Activated naive CD8-positive, alpha-beta T cell treated with anti-CD3 and anti-CD28 coated beads, Interleukin-2, amount 50 U/mL, for 24 hours (primary cell): ENCODE data around the gene SLC6A1.

Experiments
- ATAC-seq: fragments of 150-1000 bp; cut with Tn5 transposase; one replicate; pipeline ENCODE4 v1.10.0; 2021
- DNase-seq: peaks from one replicate; pipeline ENCODE4 v3.0.0; 2021
- H3K27ac Mint-ChIP-seq: one replicate; pipeline ENCODE4 v1.8.0; 2021; ENCODE audit warnings: mild to moderate bottlenecking, mixed read lengths
- H3K27me3 Mint-ChIP-seq: one replicate; pipeline ENCODE4 v1.8.0; 2021; ENCODE audit warnings: mixed read lengths
- H3K36me3 Mint-ChIP-seq: one replicate; pipeline ENCODE4 v1.8.0; 2021; ENCODE audit warnings: low read depth, mixed read lengths
- H3K4me1 Mint-ChIP-seq: one replicate; pipeline ENCODE4 v1.8.0; 2021; ENCODE audit warnings: mixed read lengths
- H3K4me3 Mint-ChIP-seq: one replicate; pipeline ENCODE4 v1.8.0; 2021; ENCODE audit warnings: mild to moderate bottlenecking, moderate library complexity, mixed read lengths
- H3K9me3 Mint-ChIP-seq: one replicate; pipeline ENCODE4 v1.8.0; 2021; ENCODE audit warnings: mixed read lengths

The SLC6A1 gene

DNA sequence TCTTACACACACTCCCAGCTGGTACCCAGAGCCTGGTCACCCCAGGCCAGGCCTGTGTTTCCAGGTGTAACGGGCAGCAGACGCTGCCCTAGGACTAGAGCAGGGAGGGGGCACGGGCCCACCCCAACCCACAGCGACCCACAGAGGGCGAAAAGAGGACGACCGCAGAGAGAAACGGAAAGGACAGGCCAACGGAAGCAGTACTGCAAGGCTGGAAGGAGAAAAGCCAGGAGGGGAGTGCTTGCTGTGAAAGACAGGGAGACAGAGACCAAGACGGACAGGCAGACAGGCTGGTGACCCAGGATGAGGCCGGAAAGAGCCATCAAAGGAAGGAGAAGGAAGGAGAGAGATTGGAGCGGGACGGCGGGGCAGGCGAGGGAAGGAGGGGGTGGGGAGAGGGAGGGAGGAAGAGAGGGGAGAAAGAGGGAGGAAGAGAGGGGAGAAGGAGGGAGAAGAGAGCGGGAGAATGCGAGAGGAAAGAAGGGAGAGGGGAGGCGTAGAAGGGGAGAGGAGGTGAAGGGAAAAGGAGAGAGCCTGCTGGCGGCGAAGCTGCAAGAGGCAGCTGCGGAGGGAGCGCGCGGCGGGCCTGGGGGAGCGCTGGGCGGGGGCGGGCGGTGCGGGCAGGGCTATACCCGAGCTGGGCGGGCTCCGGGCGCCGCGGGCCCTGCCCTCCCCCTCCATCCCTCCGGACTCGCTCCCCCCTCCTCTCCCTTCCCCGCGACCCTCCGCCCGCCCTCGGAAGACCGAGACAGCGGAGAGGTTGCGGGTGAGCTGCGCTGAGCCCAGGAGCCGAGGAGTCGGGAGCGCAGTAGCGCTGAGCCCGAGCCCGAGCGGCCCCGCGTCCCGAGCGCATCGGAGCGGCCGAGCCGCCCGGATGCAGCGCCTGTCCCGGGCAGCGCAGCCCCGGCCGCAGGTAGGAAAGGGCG lies at the start of gene SLC6A1:
SLC6A1 (plus strand) TSS at position 732 of the 926 bp plus-strand sequence. CDS start 24,464 bp downstream, outside the sequence.
- no peak for DNase-seq
- no peak for ATAC-seq
- Mint-ChIP-seq H3K27ac (no peak within 1 kb of the TSS), H3K4me1 (peaks cover 4% of the 10 kb centered on the region), H3K27me3 (peaks cover 51% of the 10 kb centered on the region), H3K9me3 (no peaks in the 10 kb centered on the region), H3K4me3 (peak within 1 kb of the TSS; percentile 10), H3K36me3 (no peaks in the 10 kb centered on the region)

DNA sequence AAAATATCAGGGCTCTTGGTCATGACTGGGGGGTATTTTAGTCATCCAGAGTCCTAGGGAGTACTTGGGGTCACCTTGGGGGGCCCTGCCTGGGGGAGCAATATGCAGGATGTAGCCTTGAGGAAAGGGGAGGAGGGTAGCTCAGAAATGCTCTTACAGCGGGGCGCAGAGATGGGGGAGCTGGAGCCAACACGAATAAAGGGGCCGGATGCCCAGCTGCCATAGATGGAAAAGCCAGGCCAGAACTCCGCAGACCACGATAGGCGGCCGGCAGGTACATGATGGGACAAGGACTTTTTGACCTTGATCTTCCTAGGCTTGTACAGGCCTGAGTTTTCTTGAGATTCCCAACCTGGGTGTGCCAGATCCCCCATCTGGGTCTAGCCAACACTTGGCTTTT lies 47.7 kb upstream of the SLC6A1 start:
- H3K4me3 Mint-ChIP-seq, result no peak overlapping the region
- no peaks in the 10 kb centered on the region for H3K4me1 Mint-ChIP-seq
- no peak overlapping the region for H3K27ac Mint-ChIP-seq

DNA sequence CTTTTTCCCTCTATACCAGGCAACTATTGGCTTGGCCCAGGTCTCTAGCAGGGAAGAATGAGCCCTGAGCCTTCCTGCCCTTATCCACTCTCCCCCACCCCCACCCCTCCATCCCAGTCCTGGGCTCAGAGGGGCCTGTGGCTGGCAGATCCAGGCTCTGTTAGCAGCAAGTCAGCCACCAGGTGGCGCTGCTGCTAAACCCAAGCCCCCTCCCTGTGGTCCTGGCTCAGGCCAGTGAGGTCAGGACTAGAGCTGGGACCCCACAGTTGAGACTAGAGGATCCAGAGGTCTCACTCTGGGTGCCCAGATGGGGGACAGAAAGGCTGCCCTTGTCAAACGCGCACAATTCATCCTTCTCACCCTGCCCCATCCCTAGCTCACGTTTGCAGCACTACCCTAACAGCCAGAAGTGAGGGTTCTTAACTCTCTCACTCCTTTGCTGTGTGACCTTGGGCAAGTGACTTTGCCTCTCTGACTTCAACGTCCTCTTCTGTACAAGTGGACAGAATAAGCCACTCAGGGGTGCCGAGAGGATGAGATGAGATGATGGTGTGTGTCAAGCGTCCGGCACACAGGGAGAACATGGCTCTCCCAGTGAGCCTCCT lies 46.8 kb upstream of the SLC6A1 start:
- ATAC-seq, result peak; percentile 77

More for the DNA sequence above, 47.7 kb upstream of the SLC6A1 start:
- ATAC-seq (no peak), DNase-seq (no peak)
- Mint-ChIP-seq H3K36me3 (no peaks in the 10 kb centered on the region), H3K9me3 (no peaks in the 10 kb centered on the region), H3K27me3 (peaks cover 16% of the 10 kb centered on the region)

DNA sequence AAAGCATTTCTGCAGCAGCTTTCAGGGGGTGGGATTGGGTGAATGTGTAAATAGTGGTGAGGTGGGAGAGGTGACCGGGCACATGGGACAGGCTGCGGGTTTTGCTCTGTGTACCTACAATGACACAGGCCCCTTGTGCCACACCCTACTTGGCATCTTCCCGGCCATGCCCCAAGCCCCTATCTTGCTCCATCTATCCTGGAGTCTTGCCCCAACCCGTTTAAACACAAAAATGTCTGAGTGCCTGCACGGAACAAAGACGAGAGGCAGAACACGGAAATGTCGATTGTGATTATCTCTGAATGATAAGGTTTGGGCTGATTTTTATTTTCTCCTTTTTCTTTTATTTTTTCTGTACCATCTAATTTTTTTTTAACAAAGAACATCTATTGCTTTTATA lies 46.0 kb upstream of the SLC6A1 start:
- ATAC-seq (no peak), DNase-seq (no peak)
- Mint-ChIP-seq H3K4me1 (no peaks in the 10 kb centered on the region), H3K27me3 (peaks cover 19% of the 10 kb centered on the region), H3K4me3 (no peak overlapping the region), H3K27ac (no peak overlapping the region), H3K36me3 (no peaks in the 10 kb centered on the region), H3K9me3 (no peaks in the 10 kb centered on the region)

More for the DNA sequence above, 46.8 kb upstream of the SLC6A1 start:
- Mint-ChIP-seq H3K4me1 (no peaks in the 10 kb centered on the region), H3K27me3 (peaks cover 19% of the 10 kb centered on the region), H3K27ac (no peak overlapping the region), H3K36me3 (no peaks in the 10 kb centered on the region), H3K4me3 (no peak overlapping the region), H3K9me3 (no peaks in the 10 kb centered on the region)
- peak; percentile 66 for DNase-seq

DNA sequence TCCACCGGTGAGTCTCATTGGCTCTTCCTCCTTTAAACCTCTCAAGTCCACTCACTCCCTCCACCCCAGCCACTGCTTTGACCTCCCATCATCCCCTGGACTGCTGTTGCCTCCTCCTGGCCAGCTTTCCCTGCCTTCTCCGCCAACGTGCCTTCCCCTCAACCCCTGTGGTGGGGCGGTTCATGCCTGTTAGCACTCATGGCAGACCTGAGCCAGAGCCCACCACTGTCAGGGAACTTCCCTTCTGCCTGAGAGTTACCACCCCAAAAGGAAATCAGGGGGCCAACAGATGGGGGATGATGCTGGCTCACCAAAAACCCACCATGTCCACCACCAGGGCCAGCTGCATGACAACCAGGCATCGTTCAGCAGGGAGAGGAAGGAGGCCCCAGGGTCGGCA lies 44.2 kb upstream of the SLC6A1 start:
- Mint-ChIP-seq H3K4me3 (no peak overlapping the region), H3K27me3 (peaks cover 19% of the 10 kb centered on the region), H3K9me3 (no peaks in the 10 kb centered on the region), H3K36me3 (no peaks in the 10 kb centered on the region), H3K4me1 (no peaks in the 10 kb centered on the region), H3K27ac (no peak overlapping the region)
- no peak for ATAC-seq
- DNase-seq, result no peak

DNA sequence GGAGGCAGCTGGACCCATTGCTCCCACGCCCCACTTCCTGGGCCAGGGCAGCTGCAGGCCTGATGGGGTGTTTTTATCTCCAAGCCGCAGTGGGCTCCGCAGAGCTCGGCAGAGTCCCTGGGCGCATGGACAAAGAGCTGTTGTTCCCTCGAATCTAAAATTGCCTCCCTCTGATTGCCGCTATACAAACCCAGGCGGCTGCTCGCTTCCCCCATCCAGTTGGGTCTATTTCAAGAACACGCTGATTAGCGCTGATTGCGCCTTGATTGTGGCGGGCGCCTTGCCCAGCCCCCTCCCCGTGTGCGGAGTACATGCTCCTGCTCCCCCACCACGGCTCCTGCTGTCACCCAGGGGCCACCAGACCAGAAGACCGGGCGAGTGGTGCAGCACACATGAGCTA lies 43.4 kb upstream of the SLC6A1 start:
- DNase-seq, result no peak
- no peak overlapping the region for H3K4me3 Mint-ChIP-seq
- ATAC-seq, result no peak
- H3K9me3 Mint-ChIP-seq, result no peaks in the 10 kb centered on the region
- no peaks in the 10 kb centered on the region for H3K4me1 Mint-ChIP-seq
- H3K36me3 Mint-ChIP-seq, result no peaks in the 10 kb centered on the region
- peaks cover 17% of the 10 kb centered on the region for H3K27me3 Mint-ChIP-seq
- H3K27ac Mint-ChIP-seq, result no peak overlapping the region

DNA sequence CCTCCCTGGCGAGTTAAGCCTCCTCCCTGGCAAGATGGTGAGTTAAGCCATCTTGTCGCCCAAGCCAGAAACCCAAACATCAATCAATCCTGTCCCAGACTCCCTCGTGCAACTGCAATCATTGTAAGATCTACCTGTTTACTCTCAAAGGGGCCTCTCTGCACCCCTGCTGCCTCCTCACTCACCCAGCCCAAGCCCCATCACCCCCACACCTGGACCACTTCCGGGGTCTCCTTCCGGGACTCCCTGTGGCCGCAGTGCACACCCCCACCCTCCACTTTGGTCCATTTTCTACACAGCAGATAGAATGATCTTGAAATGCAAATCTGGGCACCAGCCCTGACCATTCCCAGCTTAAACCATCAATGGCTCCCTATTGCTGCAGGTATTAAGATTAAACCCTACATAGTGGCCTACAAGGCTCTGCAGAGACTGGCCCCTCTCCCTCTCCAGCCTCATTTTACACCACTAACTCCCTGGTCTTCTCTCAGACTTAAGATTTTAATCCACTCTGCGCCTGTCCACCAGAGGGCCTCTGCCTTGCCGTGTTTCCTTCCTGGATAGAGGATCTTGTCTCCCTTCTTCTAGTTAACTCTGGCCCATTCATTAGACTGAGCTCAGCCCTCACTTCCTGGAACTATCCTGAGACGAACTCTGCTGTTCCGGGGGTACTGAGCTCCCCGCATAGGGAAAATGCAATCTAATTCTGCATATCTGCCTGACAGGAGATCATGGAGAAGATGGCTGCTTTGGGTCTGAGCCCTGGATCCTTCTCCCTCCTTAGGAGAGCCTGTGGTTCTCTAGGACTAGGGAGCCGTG lies 41.9 kb upstream of the SLC6A1 start:
- ATAC-seq, result no peak
- Mint-ChIP-seq H3K9me3 (no peaks in the 10 kb centered on the region), H3K27me3 (peaks cover 11% of the 10 kb centered on the region), H3K36me3 (no peaks in the 10 kb centered on the region), H3K4me3 (no peak overlapping the region), H3K27ac (no peak overlapping the region), H3K4me1 (no peaks in the 10 kb centered on the region)
- DNase-seq, result no peak

DNA sequence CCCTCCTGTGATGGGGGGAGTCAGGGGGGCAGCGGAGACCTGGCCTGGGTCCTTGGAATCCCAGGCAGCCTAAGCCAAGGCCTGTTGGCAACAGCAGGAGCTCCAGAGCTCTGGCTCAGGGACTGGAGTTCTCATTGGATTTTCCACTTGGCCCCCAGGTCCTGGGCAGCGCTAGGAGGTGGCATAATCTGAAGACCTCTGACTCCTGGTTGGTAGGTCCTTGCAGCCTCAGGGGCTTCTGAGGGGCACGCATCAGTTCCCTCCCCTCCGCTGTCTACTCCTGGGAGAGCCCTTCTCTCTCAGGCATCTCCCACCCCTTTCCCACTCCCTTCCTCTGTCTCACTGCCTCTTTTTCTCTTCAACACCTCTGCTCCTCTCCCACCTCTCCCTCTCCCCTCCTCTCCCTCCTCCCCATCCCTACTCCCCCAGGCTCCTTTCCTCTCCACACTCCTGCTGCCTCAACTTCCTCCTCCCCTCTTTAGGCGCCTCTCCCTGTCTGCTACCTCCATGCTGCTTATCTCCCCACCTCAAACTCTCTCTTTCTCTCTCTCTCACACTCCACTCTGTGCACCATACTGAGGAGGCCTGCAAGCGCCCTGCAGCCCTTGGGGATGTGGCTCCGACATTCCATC lies 41.1 kb upstream of the SLC6A1 start:
- Mint-ChIP-seq H3K4me3 (no peak overlapping the region), H3K27ac (no peak overlapping the region)

DNA sequence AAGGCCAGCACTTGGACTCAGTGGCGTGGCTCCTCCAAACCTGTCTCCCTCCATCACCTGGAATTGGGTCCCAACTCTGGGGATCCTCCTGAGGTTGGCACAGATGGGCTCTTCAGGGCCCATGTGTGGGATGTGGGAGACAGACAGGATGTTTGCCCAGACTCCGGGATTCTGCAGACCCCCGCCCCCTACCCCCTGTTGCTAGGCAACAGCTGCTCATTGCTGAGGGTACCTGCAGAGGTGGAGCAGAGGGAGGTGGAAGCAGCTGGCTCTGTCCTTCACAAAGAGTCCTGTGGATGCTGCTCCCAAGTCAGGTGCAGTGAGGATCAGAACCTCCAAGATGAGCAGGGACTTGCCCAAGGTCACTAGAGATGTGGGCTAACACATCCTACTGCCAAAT lies 40.0 kb upstream of the SLC6A1 start:
- no peak for DNase-seq
- peaks cover 11% of the 10 kb centered on the region for H3K27me3 Mint-ChIP-seq
- H3K27ac Mint-ChIP-seq, result no peak overlapping the region
- H3K36me3 Mint-ChIP-seq, result no peaks in the 10 kb centered on the region
- ATAC-seq, result no peak
- H3K4me3 Mint-ChIP-seq, result no peak overlapping the region
- no peaks in the 10 kb centered on the region for H3K4me1 Mint-ChIP-seq
- H3K9me3 Mint-ChIP-seq, result no peaks in the 10 kb centered on the region

More for the DNA sequence above, 41.1 kb upstream of the SLC6A1 start:
- Mint-ChIP-seq H3K4me1 (no peaks in the 10 kb centered on the region), H3K9me3 (no peaks in the 10 kb centered on the region), H3K27me3 (peaks cover 11% of the 10 kb centered on the region), H3K36me3 (no peaks in the 10 kb centered on the region)
- no peak for ATAC-seq
- DNase-seq, result no peak

DNA sequence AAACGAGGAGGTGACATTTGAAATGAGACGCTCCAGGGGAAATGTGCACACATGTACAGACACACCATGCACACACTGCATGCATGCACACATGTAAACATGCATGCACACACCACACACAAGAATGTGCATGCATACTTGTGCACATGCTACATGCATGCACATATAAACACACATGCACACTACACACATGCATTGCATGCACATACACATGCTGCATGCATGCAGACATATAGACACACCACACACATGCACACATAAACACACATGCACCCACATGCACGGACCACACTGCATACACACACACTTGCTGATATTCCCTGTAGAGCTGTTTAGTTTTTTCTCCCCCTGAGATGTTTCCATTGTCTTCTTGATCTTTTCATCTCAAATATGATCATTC lies 37.8 kb upstream of the SLC6A1 start:
- Mint-ChIP-seq H3K27me3 (peaks cover 5% of the 10 kb centered on the region), H3K9me3 (no peaks in the 10 kb centered on the region), H3K4me1 (no peaks in the 10 kb centered on the region), H3K27ac (no peak overlapping the region), H3K36me3 (no peaks in the 10 kb centered on the region), H3K4me3 (no peak overlapping the region)
- DNase-seq (no peak), ATAC-seq (no peak)

DNA sequence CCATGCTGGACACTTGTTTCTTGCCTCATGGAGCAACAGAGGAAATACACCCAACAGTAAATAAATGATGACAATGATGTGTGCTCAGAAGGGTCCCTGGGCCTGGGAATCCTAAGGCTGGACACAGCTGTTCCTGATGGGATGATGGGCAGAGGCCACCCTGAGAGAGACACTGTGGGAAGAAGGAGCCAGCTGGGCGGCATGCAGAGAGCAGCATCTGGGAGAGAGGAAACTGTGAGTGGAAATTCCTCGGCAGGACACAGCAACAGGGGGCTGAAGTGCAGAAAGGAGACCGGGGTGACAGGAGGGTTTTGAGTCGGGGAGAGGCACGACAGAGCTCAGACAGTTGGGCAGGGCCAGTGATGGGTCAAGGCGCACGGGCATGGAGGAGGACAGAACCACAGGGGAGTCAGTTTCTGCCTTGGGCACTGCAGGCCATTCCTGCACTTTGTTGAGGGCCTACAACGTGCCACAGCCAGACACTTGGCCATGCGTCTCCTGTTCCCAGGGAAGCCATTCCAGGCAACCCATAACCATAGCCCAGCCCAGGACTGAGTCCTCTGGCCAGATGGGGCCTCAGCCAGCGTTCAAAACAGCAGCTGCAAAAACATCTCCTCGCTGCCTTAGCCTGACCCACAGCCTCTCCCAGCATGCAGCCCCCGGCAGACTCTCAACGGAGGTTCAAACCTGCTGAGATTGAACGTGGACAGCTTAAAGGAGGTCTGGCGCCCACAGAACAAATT lies 36.7 kb upstream of the SLC6A1 start:
- Mint-ChIP-seq H3K4me1 (no peaks in the 10 kb centered on the region), H3K27me3 (peaks cover 1% of the 10 kb centered on the region), H3K4me3 (no peak overlapping the region), H3K27ac (no peak overlapping the region), H3K36me3 (no peaks in the 10 kb centered on the region), H3K9me3 (no peaks in the 10 kb centered on the region)
- ATAC-seq (no peak), DNase-seq (no peak)

DNA sequence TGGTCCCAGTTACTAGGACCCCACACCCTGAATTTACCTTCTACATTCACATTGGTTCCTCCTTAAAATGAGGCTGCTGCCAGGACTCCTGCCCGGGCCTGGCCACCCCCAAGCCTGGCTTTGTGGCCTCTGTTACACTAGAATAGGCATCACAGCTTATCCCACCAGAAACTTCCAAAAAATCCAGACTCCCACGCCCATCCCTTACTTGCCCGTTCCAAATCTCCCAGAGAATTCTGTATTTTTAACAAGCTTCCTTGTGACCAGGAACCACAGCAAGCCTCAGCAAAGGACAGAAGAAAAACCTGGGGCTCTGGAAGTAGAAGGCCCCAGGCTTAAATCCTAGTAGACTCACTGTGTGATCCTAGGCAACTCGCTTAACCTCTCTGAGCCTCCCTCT lies 36.0 kb upstream of the SLC6A1 start:
- DNase-seq (no peak), ATAC-seq (no peak)
- H3K9me3 Mint-ChIP-seq, result no peaks in the 10 kb centered on the region
- H3K27me3 Mint-ChIP-seq, result peaks cover 1% of the 10 kb centered on the region
- no peaks in the 10 kb centered on the region for H3K4me1 Mint-ChIP-seq
- H3K36me3 Mint-ChIP-seq, result no peaks in the 10 kb centered on the region
- H3K4me3 Mint-ChIP-seq, result no peak overlapping the region
- no peak overlapping the region for H3K27ac Mint-ChIP-seq

DNA sequence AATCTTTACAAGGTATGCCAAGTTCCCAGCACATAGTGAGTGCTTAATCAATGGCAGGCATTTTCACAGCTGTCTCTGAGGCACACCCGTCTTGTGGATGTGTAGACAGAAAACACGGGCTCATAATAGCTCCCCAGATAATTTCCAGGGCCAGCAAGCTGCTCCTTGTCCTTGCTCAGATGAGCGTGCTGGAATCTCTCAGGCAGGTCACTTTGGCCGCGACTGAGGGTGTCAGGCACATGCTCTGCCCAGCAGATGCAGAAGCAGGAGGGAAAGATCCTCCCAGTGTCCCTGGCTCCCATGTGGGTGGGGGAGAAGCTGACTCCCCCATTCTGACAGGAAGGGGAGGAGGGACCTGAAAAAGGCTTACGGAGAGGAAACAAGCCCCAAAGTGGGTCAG lies 35.6 kb upstream of the SLC6A1 start:
- Mint-ChIP-seq H3K9me3 (no peaks in the 10 kb centered on the region), H3K36me3 (no peaks in the 10 kb centered on the region), H3K27ac (no peak overlapping the region), H3K27me3 (peaks cover 1% of the 10 kb centered on the region), H3K4me3 (no peak overlapping the region), H3K4me1 (no peaks in the 10 kb centered on the region)
- ATAC-seq, result no peak
- DNase-seq, result no peak
